AG04449 (cell line): ENCODE results near the gene HMGB3.
"Not testable (repeated sequence)": the region's sequence is repeated elsewhere in the genome, so short reads cannot be mapped to it uniquely, and the experiment has no call there.

ENCODE experiments used
- CTCF ChIA-PET: fragments of 350-600 bp; formaldehyde crosslinking; extraction: SDS; loops from one replicate; lab custom pipeline; 2021; ENCODE audit warnings: antibody characterized with exemption; lab: Yijun Ruan, JAX
- POLR2A ChIA-PET: fragments of 400-600, 350-600 bp; formaldehyde crosslinking; extraction: SDS; loops from one replicate; lab custom pipeline; 2020; ENCODE audit warnings: antibody characterized with exemption, inconsistent platforms; lab: Yijun Ruan, JAX
- DNase-seq: peaks from one replicate; pipeline ENCODE4 v3.0.0-alpha.2; 2010; ENCODE audit warnings: low read depth, low spot score
- H3K4me3 ChIP-seq: 2 replicates; pipeline ENCODE4 v1.5.1; 2011; ENCODE audit warnings: low read depth, mild to moderate bottlenecking, control low read depth, low read length
- CTCF ChIP-seq: IDR thresholded peaks from one replicate; pipeline ENCODE4 v1.5.1; 2011; ENCODE audit warnings: mild to moderate bottlenecking, moderate library complexity, low read length, control low read depth, inconsistent platforms; ENCODE audit not compliant: insufficient read depth; ENCODE audit errors: missing control alignments

Gene HMGB3

GRCh38 chrX:150983521-150984168 is 510 bp downstream of the HMGB3 start:
- TF ChIP-seq CTCF: no peak
- POLR2A ChIA-PET: no interaction called here
- no peak for DNase-seq
- peak overlapping the region; percentile 60 for H3K4me3 ChIP-seq
- CTCF ChIA-PET: interaction anchor here (0.7 kb wide), 1 partner anchor 212 kb away, joined by 3 read pairs; no protein-coding TSS in a partner anchor

GRCh38 chrX:150984169-150984824 is 1.2 kb downstream of the HMGB3 start:
- no peak for TF ChIP-seq CTCF
- ChIA-PET CTCF (interaction anchor here (2.7 kb wide), 1 partner anchor 212 kb away, joined by 7 read pairs; no protein-coding TSS in a partner anchor), POLR2A (no interaction called here)

GRCh38 chrX:150987687-150988086 is 4.6 kb downstream of the HMGB3 start:
- DNase-seq, CTCF ChIA-PET, POLR2A ChIA-PET: not testable (repeated sequence)

More at GRCh38 chrX:150984169-150984824, 1.2 kb downstream of the HMGB3 start:
- peak overlapping the region; percentile 52 for H3K4me3 ChIP-seq
- DNase-seq: no peak

GRCh38 chrX:150989420-150989819 is 6.3 kb downstream of the HMGB3 start:
- CTCF ChIA-PET: interaction anchor here (1.6 kb wide), 1 partner anchor 217 kb away, joined by 5 read pairs; no protein-coding TSS in a partner anchor
- no peak for TF ChIP-seq CTCF
- POLR2A ChIA-PET: no interaction called here

More at GRCh38 chrX:150987687-150988086, 4.6 kb downstream of the HMGB3 start:
- H3K4me3 ChIP-seq: not testable (repeated sequence)

GRCh38 chrX:150990910-150991309 is 7.8 kb downstream of the HMGB3 start:
- ChIA-PET POLR2A (no interaction called here), CTCF (no interaction called here)
- no peak overlapping the region for H3K4me3 ChIP-seq
- no peak for TF ChIP-seq CTCF
- DNase-seq: no peak

More at GRCh38 chrX:150989420-150989819, 6.3 kb downstream of the HMGB3 start:
- H3K4me3 ChIP-seq: no peak overlapping the region
- DNase-seq: no peak

- ChIA-PET POLR2A (no interaction called here), CTCF (no interaction called here)
- no peak overlapping the region for H3K4me3 ChIP-seq
- TF ChIP-seq CTCF: no peak
- DNase-seq: no peak
Observed at GRCh38 chrX:151000861-151001331, 17.8 kb downstream of the HMGB3 start.
